ENCODE results near the gene MRNIP. TPM values are rescaled to one million over a fixed set of nuclear protein-coding genes. Genes with fewer than 3 reads are reported as not detected.
"Not testable (repeated sequence)": the region's sequence is repeated elsewhere in the genome, so short reads cannot be mapped to it uniquely, and the experiment has no call there.

Gene MRNIP
- total and polyA plus RNA-seq, 2 donors: 30.5 to 41.1 TPM

- Histone ChIP-seq H3K4me1 (ENCODE audit: insufficient read depth) (no peaks in the 10 kb centered on the region), H3K4me3 (ENCODE audit: low read depth, low read length) (no peak overlapping the region), H3K36me3 (ENCODE audit: insufficient read depth) (no peaks in the 10 kb centered on the region), H3K27ac (ENCODE audit: low read depth) (no peak overlapping the region)
- no peak for DNase-seq (ENCODE audit: extremely low spot score)
- 63% methylated on average over 15 of the region's 15 CpGs for WGBS
Observed at GRCh38 chr5:179791881-179792611, 66.6 kb downstream of the MRNIP start.

- not testable (repeated sequence) for H3K4me1 ChIP-seq (ENCODE audit: insufficient read depth); H3K4me3 ChIP-seq (ENCODE audit: low read depth, low read length); DNase-seq (ENCODE audit: extremely low spot score); H3K27ac ChIP-seq (ENCODE audit: low read depth); H3K36me3 ChIP-seq (ENCODE audit: insufficient read depth)
- WGBS: 96% methylated on average over 9 of the region's 9 CpGs
Observed at GRCh38 chr5:179789278-179789677, 69.3 kb downstream of the MRNIP start.

GRCh38 chr5:179788193-179788854 lies 70.3 kb downstream of the MRNIP start:
- no peak overlapping the region for H3K27ac ChIP-seq (ENCODE audit: low read depth)
- no peaks in the 10 kb centered on the region for H3K4me1 ChIP-seq (ENCODE audit: insufficient read depth)
- no peaks in the 10 kb centered on the region for H3K36me3 ChIP-seq (ENCODE audit: insufficient read depth)
- no peak overlapping the region for H3K4me3 ChIP-seq (ENCODE audit: low read depth, low read length)
- DNase-seq (ENCODE audit: extremely low spot score): no peak
- 93% methylated on average over 7 of the region's 7 CpGs for WGBS

Small RNA genes within 50 kb of the gene (small RNA-seq; reads per million reads assigned to genes)
- gene MIR1229 (not detected), gene RF00019 (not detected)

Other genes with a start within 250 kb of the MRNIP start
- 1,016 TPM for gene HNRNPH1, start 235.1 kb downstream of the MRNIP start, total RNA-seq
- gene HNRNPH1, start 235.1 kb downstream of the MRNIP start, polyA plus RNA-seq: 241 TPM
- gene CBY3, start 177.8 kb downstream of the MRNIP start, total RNA-seq: not detected
- gene CBY3, start 177.8 kb downstream of the MRNIP start, polyA plus RNA-seq: 0.11 TPM
- 422 TPM for gene CANX, start 159.8 kb downstream of the MRNIP start, total RNA-seq
- gene CANX, start 159.8 kb downstream of the MRNIP start, polyA plus RNA-seq: 195 TPM
- 14.4 TPM for gene MAML1, start 126.0 kb downstream of the MRNIP start, total RNA-seq
- 19.8 TPM for gene MAML1, start 126.0 kb downstream of the MRNIP start, polyA plus RNA-seq
- gene LTC4S, start 64.8 kb downstream of the MRNIP start, total RNA-seq: 1.8 TPM
- gene LTC4S, start 64.8 kb downstream of the MRNIP start, polyA plus RNA-seq: 12.8 TPM
- gene MGAT4B, start 52.0 kb downstream of the MRNIP start, total RNA-seq: 38.9 TPM
- gene MGAT4B, start 52.0 kb downstream of the MRNIP start, polyA plus RNA-seq: 64.6 TPM
- 79.3 TPM for gene SQSTM1, start 37.9 kb downstream of the MRNIP start, total RNA-seq
- gene SQSTM1, start 37.9 kb downstream of the MRNIP start, polyA plus RNA-seq: 426 TPM
- 46.4 TPM for gene TBC1D9B, start 49.1 kb upstream of the MRNIP start, total RNA-seq
- 74.1 TPM for gene TBC1D9B, start 49.1 kb upstream of the MRNIP start, polyA plus RNA-seq
- gene RNF130, start 212.9 kb upstream of the MRNIP start, total RNA-seq: 69.2 TPM
- gene RNF130, start 212.9 kb upstream of the MRNIP start, polyA plus RNA-seq: 71.3 TPM

All from urinary bladder (tissue), 4 donors.